OCI-LY7 (cell line): ENCODE data around the gene PSMD1. TPM values are rescaled to one million over a fixed set of nuclear protein-coding genes. Genes with fewer than 3 reads are reported as not detected.

Experiments used
- BruUV-seq: library from RNA; stranded (reverse); fragments of 400-500 nt; replicated peaks from 2 replicates; lab custom pipeline; 2021; lab: Mats Ljungman, UMichigan
- CTCF ChIA-PET: fragments of 300-600 bp; sonication (Branson Sonifier 250); formaldehyde crosslinking; loops from one replicate; lab custom pipeline; 2022; ENCODE audit warnings: antibody characterized with exemption; ENCODE audit not compliant: unreplicated experiment; lab: Charles Lee
- POLR2A ChIA-PET: fragments of 300-600 bp; sonication (Branson Sonifier 250); formaldehyde crosslinking; loops from one replicate; lab custom pipeline; 2022; ENCODE audit warnings: antibody characterized with exemption; lab: Charles Lee
- DNase-seq: peaks from one replicate; pipeline ENCODE4 v3.0.0-alpha.2; 2015; ENCODE audit warnings: low spot score
- H2AFZ ChIP-seq: fragments of 200-600 bp; sonication (generic), shearing (Covaris generic); 2 replicates; pipeline ENCODE4 v1.6.1; 2014; ENCODE audit warnings: mild to moderate bottlenecking, antibody characterized with exemption, low read length, moderate library complexity
- H3K27ac ChIP-seq: fragments of 200-600 bp; sonication (generic); 2 replicates; pipeline ENCODE4 v1.5.1; 2014; ENCODE audit warnings: mixed run types, low read depth, mild to moderate bottlenecking, moderate library complexity, low read length, inconsistent platforms; ENCODE audit not compliant: poor library complexity, severe bottlenecking
- H3K36me3 ChIP-seq: fragments of 200-600 bp; sonication (generic); 2 replicates; pipeline ENCODE4 v1.6.1; 2014; ENCODE audit warnings: mild to moderate bottlenecking, antibody characterized with exemption, low read length, moderate library complexity, mixed read lengths; ENCODE audit not compliant: insufficient read depth
- H3K4me1 ChIP-seq: fragments of 200-600 bp; sonication (generic); 2 replicates; pipeline ENCODE4 v1.5.1; 2014; ENCODE audit warnings: mild to moderate bottlenecking, low read length; ENCODE audit not compliant: insufficient read depth, poor library complexity, severe bottlenecking
- H3K4me2 ChIP-seq: fragments of 200-600 bp; sonication (generic); 2 replicates; pipeline ENCODE4 v1.6.1; 2014; ENCODE audit warnings: mild to moderate bottlenecking, low read length
- H3K4me3 ChIP-seq: fragments of 200-600 bp; sonication (generic); 2 replicates; pipeline ENCODE4 v1.5.1; 2014; ENCODE audit warnings: mild to moderate bottlenecking, low read depth, low read length; ENCODE audit not compliant: poor library complexity, severe bottlenecking
- H3K79me2 ChIP-seq: fragments of 200-600 bp; sonication (generic); 2 replicates; pipeline ENCODE4 v1.6.1; 2016; ENCODE audit warnings: low read depth, mild to moderate bottlenecking, low read length, moderate library complexity, mixed read lengths; ENCODE audit not compliant: insufficient read depth
- H3K9me2 ChIP-seq: fragments of 200-600 bp; sonication (generic); 2 replicates; pipeline ENCODE4 v1.6.1; 2016; ENCODE audit warnings: mild to moderate bottlenecking, low read length, mixed read lengths; ENCODE audit not compliant: insufficient read depth
- H3K9me3 ChIP-seq: fragments of 200-600 bp; sonication (generic); 2 replicates; pipeline ENCODE4 v1.6.1; 2014; ENCODE audit warnings: mild to moderate bottlenecking, mixed run types, low read length, mixed read lengths
- H4K20me1 ChIP-seq: fragments of 200-600 bp; sonication (generic); 2 replicates; pipeline ENCODE4 v1.6.1; 2014; ENCODE audit warnings: mild to moderate bottlenecking, antibody characterized with exemption, low read length, moderate library complexity, mixed read lengths; ENCODE audit not compliant: insufficient read depth
- CTCF ChIP-seq: fragments of 200-600 bp; sonication (generic); conservative IDR thresholded peaks from 2 replicates; pipeline ENCODE4 v1.5.1; 2014; ENCODE audit warnings: mild to moderate bottlenecking, antibody characterized with exemption, low read length, moderate library complexity, mixed read lengths
- EZH2phosphoT487 ChIP-seq: fragments of 200-600 bp; sonication (generic); IDR thresholded peaks from 2 replicates; pipeline ENCODE4 v1.6.1; 2018; ENCODE audit warnings: low read depth, borderline replicate concordance, mild to moderate bottlenecking, mixed run types, antibody characterized with exemption, low read length, moderate library complexity, mixed read lengths
- intact Hi-C: fragments of 100-400 bp; cut with micrococcal nuclease; formaldehyde crosslinking; loops from one replicate; pipeline ENCODE4 v1.10.0; 2022; ENCODE audit not compliant: unreplicated experiment
- total RNA-seq, 2 experiments: library from RNA; depleted of rRNA in 1 of 2; stranded (reverse); fragments of >200 nt in 1 of 2; shearing (Covaris generic) in 1 of 2; gene quantifications; 2 replicates each; pipeline ENCODE4 v1.2.3, GENCODE V29; 2014 to 2022

PSMD1 gene
- total RNA-seq, 2 experiments from 2014 or later, result 60.5 to 105 TPM

DNA sequence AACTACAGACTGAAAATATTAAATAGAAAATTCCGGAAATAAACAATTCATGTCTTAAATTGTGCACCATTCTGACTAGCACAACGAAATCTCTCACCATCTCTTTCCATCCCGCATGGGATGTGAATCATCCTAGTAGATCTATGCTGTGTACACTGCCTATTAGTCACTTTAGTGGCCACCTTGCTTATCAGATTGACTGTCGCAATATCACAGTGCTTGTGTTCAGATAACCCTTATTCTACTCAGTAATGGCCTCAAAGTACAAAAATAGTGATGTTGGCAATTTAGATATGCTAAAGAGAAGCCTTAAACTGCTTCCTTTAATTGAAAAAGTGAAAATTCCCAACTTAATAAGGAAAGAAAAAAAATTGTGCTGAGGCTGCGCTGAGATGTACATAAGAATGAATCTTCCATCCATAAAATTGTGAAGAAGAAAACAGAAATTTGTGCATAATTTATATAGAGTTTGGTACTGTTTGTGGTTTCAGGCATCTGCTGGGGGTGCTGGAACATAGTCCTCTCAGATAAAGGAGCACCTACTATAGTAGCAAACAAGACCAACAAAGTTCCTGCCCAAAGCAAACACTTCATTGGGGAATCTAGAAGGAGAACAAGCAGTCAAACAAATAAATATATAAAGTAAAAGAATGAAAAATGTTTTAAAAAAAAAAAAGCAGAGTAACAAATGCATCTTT, 12.0 kb downstream of the PSMD1 start:
- ChIA-PET POLR2A (interaction anchor here (0.7 to 1.1 kb wide), 3 partner anchors 11 to 99 kb away, joined by 3 to 5 read pairs (median 3); partner anchors contain the start of gene PSMD1), CTCF (no interaction called here)
- intact Hi-C loops, result no loop called here
- Histone ChIP-seq H2AFZ (no peak overlapping the region), H3K9me2 (no peaks in the 10 kb centered on the region), H3K9me3 (no peaks in the 10 kb centered on the region), H3K36me3 (peaks cover 94% of the 10 kb centered on the region), H3K4me1 (no peaks in the 10 kb centered on the region), H3K79me2 (no peaks in the 10 kb centered on the region), H3K27ac (no peak overlapping the region), H4K20me1 (no peaks in the 10 kb centered on the region), H3K4me3 (no peak overlapping the region), H3K4me2 (no peak overlapping the region)
- no peak for DNase-seq
- BruUV-seq, result no TSS peak
- TF ChIP-seq EZH2phosphoT487 (no peak), CTCF (no peak)

DNA sequence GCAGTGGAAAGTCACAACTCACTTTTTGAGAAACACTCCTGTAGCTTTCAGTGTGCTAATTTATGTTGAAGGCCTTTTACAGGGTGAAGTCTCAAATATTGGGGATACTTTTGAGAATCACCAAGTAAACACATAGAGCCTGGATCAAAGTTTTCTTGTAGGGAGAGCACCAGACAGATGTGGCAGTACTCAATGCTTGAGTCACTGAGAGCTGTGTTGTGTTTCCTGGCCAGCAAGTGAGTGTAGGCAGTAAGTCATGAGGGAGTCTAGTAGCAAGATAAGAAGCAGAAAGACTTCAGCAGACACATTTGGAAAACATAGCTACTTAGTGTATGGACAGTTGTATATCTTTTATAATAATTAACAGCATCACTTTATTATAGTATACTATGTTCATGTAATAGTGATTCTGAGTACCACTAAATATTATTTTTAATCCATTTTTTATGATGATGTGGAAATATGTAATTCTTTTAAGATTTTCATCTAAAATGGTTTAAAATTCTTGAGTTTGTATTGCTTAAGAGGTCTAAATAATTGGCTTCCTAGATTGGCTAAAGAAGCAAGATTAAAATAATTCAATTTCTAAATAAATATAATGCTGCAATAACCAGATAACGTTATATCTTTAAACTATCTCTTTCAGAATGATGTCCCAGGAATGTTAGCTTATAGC, 12.8 kb downstream of the PSMD1 start:
- TF ChIP-seq EZH2phosphoT487 (no peak), CTCF (no peak)
- Histone ChIP-seq H3K4me2 (no peak overlapping the region), H3K79me2 (no peaks in the 10 kb centered on the region), H2AFZ (no peak overlapping the region), H3K4me3 (no peak overlapping the region), H3K27ac (no peak overlapping the region), H3K9me2 (no peaks in the 10 kb centered on the region), H3K36me3 (peaks cover 92% of the 10 kb centered on the region), H4K20me1 (no peaks in the 10 kb centered on the region), H3K9me3 (no peaks in the 10 kb centered on the region), H3K4me1 (no peaks in the 10 kb centered on the region)
- intact Hi-C loops, result no loop called here
- no peak for DNase-seq
- CTCF ChIA-PET, result no interaction called here
- POLR2A ChIA-PET, result interaction anchor here (0.7 to 1.4 kb wide), 5 partner anchors 8 to 98 kb away, joined by 3 to 5 read pairs (median 3); partner anchors contain the start of gene PSMD1
- no TSS peak for BruUV-seq

DNA sequence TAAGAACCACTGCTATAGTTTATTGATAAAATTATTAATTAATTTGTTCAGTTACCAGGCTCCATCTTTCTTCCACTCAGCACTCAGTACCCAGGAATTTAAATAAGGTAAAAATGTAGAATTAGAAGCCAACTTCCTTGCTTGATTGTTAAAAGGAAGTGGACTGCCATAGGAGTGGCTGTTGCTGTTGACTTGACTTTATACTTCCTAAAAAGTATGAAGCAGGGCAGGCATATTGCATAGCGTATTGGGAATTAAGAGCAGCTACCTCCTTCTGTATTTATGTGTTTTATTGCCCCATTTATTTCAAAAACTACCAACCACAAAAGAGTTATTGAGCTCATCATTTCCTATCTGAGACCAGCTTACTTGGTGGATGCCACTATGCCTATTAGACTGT, 27.9 kb downstream of the PSMD1 start:
- ChIA-PET POLR2A (interaction anchor here (1.4 kb wide), 1 partner anchor 11 kb away, joined by 3 read pairs; no protein-coding TSS in a partner anchor), CTCF (no interaction called here)
- Histone ChIP-seq H3K4me3 (no peak overlapping the region), H2AFZ (no peak overlapping the region), H3K9me2 (no peaks in the 10 kb centered on the region), H3K36me3 (peaks cover 97% of the 10 kb centered on the region), H3K27ac (no peak overlapping the region), H3K79me2 (no peaks in the 10 kb centered on the region), H3K9me3 (no peaks in the 10 kb centered on the region), H3K4me1 (no peaks in the 10 kb centered on the region), H4K20me1 (no peaks in the 10 kb centered on the region), H3K4me2 (no peak overlapping the region)
- intact Hi-C loops, result no loop called here
- no TSS peak for BruUV-seq
- TF ChIP-seq CTCF (no peak), EZH2phosphoT487 (no peak)
- no peak for DNase-seq
